AG04450 (cell line): ENCODE measurements around the gene EPHX1. TPM values are rescaled to one million over a fixed set of nuclear protein-coding genes. Genes with fewer than 3 reads are reported as not detected.
"Not testable (repeated sequence)": the region's sequence is repeated elsewhere in the genome, so short reads cannot be mapped to it uniquely, and the experiment has no call there.

Source experiments
- CTCF ChIA-PET: fragments of 300-600, 350-600 bp; formaldehyde crosslinking; extraction: SDS; loops from one replicate; lab custom pipeline; 2022; ENCODE audit warnings: antibody characterized with exemption, inconsistent platforms; lab: Charles Lee
- POLR2A ChIA-PET: fragments of 350-600 bp; formaldehyde crosslinking; extraction: SDS; loops from one replicate; lab custom pipeline; 2021; ENCODE audit warnings: antibody characterized with exemption, inconsistent platforms; lab: Yijun Ruan, JAX
- DNase-seq: peaks from one replicate; pipeline ENCODE4 v3.0.0-alpha.2; 2011; ENCODE audit warnings: low read depth, low spot score
- H3K27ac ChIP-seq: one replicate; pipeline ENCODE4 v1.5.1; 2012; ENCODE audit warnings: low read depth, low read length, control low read depth
- H3K27me3 ChIP-seq: one replicate; pipeline ENCODE4 v1.6.0; 2012; ENCODE audit warnings: low read length; ENCODE audit not compliant: control insufficient read depth, insufficient read depth
- H3K4me3 ChIP-seq: 2 replicates; pipeline ENCODE4 v1.5.1; 2011; ENCODE audit warnings: mild to moderate bottlenecking, low read depth, low read length, control low read depth
- H3K9me3 ChIP-seq: 2 replicates; pipeline ENCODE4 v1.5.1; 2012; ENCODE audit warnings: low read length; ENCODE audit not compliant: control insufficient read depth, insufficient read depth
- CTCF ChIP-seq: IDR thresholded peaks from 2 replicates; pipeline ENCODE4 v1.5.1; 2011; ENCODE audit warnings: low read depth, low read length, control low read depth, inconsistent platforms
- polyA minus RNA-seq: library from RNA; depleted of rRNA, polyadenylated mRNA; stranded (reverse); fragments of >200 nt; gene quantifications from 2 replicates; pipeline ENCODE4 v1.2.3, GENCODE V29; 2011; rRNA and poly(A)+ RNA removed
- polyA plus RNA-seq: library from polyadenylated mRNA; depleted of rRNA; stranded (reverse); fragments of >200 nt; gene quantifications from 2 replicates; pipeline ENCODE4 v1.2.3, GENCODE V29; 2011; rRNA removed

The EPHX1 gene
- polyA plus RNA-seq (41.3 and 48.5 TPM in 2 replicates), polyA minus RNA-seq (26.6 and 29.5 TPM in 2 replicates)

DNA sequence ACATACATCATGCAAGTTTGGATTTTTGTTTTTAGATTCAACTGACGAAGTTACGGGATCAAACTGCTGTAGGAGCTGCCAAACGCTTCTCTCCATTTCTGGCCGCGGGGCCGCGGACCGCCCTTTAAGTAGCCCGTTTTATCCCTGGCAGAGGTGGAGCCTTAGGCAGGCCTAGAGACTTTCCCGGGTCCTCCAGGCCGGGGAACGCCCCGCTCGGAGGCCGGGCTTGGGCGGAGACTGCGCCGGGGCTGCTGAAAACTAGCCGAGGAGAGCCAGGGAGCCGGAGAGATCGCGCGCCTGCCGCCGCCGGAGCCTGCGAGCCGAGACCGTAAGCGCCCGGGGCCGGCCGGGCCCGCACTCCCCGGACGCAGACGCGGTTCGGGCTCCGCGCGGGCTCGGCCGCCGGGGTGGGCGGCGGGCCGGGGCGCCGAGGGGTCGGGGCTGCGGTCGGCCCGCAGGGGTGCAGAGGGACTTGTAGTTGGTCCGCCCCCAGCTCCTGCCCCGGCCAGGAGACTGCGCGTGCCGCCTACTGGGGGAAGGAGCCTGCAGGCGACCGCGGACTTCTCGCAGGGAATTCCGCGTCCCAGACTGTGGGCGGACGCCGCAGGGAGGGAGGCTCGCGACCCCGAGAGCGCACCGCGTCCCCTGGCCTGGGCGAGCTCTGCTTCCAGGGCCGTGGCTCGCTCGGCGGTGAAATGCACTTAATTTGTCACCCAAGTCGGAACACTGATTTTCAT is at the start of gene EPHX1:
TSS of gene EPHX1 (plus strand) at position 283 of the 737 bp plus-strand sequence. CDS start 18,606 bp downstream, outside the sequence.
- H3K4me3 ChIP-seq = peak within 1 kb of the TSS; percentile 81
- TF ChIP-seq CTCF = peak; percentile 42
- no peaks in the 10 kb centered on the region for H3K27me3 ChIP-seq
- ChIA-PET POLR2A (interaction anchor here (0.6 to 1.9 kb wide), 8 partner anchors 12 to 281 kb away, joined by 3 to 6 read pairs (median 4); partner anchors contain the start of genes SRP9 and TMEM63A), CTCF (interaction anchor here (1.2 to 2.5 kb wide), 2 partner anchors 32 to 335 kb away, joined by 4 to 11 read pairs; no protein-coding TSS in a partner anchor)
- H3K9me3 ChIP-seq = no peaks in the 10 kb centered on the region; the same call in 1 of the 2 replicates
- peak; percentile 61 for DNase-seq
- peak within 1 kb of the TSS; percentile 39 for H3K27ac ChIP-seq

DNA sequence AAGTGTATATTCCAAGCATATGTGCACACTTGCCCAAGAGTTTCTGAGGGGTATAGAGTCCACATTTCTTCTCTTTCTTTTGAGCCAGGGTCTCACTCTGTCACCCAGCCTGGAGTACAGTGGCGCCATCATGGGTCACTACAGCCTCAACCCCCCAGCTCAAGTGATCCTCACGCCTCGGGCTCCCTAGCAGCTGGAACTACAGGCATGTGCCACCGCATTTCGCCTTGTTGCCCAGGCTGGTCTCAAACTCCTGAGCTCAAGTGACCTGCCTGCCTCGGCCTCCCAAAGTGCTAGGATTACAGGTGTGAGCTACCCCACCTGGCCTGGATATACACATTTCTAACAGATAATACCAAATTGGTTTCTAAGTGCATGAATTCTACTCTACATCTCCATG is 49.4 kb upstream of the EPHX1 start:
- no peak for TF ChIP-seq CTCF
- Histone ChIP-seq H3K9me3 (no peaks in the 10 kb centered on the region), H3K27me3 (no peaks in the 10 kb centered on the region), H3K27ac (no peak overlapping the region), H3K4me3 (no peak overlapping the region)
- ChIA-PET CTCF (interaction anchor here (0.6 to 1.0 kb wide), 2 partner anchors 17 to 195 kb away, joined by 3 to 6 read pairs; partner anchors contain the start of gene SRP9), POLR2A (no interaction called here)
- no peak for DNase-seq

DNA sequence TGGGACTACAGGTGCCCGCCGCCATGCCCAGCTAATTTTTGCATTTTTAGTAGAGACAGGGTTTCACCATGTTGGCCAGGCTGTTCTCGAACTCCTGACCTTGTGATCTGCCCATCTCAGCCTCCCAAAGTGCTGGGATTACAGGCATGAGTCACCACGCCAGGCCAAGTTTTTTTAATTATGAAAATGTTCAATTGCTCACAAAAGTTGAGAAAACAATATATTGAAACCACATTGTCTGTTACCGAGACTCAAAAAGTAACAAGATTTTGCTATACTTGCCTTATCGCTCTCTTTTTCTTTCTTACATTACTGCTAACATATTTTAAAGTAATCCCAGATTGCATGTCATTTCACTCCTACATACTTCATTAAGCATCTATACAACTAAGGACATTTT is 48.5 kb upstream of the EPHX1 start:
- H3K9me3 ChIP-seq, POLR2A ChIA-PET, H3K27ac ChIP-seq, H3K4me3 ChIP-seq, DNase-seq, H3K27me3 ChIP-seq: not testable (repeated sequence)
- CTCF ChIA-PET = interaction anchor here (1.0 kb wide), 1 partner anchor 16 kb away, joined by 6 read pairs; the partner anchor contains the start of gene SRP9

DNA sequence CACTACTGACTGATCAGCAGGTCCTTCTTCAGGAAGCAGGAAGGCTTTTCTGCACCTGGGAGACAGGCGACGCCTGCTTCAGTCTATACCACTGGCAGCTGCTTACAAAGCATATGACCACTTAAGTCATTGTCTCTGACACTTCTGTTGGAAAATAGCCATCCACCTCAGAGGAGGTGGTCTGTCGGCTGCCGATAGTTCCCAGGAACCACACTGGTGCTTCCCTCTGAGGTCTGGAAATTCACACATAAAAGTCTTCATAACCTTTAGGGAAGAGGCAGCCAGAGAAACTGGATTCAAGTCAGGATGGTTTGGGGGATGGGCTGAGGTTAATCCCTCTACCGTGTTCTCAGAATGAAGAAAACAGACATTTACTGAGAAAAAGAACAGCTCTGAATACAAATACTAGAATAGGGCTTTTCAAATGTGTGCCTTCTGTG is 47.9 kb upstream of the EPHX1 start:
- POLR2A ChIA-PET = interaction anchor here (0.6 to 1.3 kb wide), 2 partner anchors 16 to 312 kb away, joined by 3 to 4 read pairs; partner anchors contain the start of gene SRP9
- Histone ChIP-seq H3K27me3 (no peaks in the 10 kb centered on the region), H3K27ac (no peak overlapping the region), H3K4me3 (no peak overlapping the region), H3K9me3 (no peaks in the 10 kb centered on the region)
- TF ChIP-seq CTCF = no peak
- CTCF ChIA-PET = interaction anchor here (0.5 to 0.7 kb wide), 2 partner anchors 100 to 207 kb away, joined by 3 read pairs; no protein-coding TSS in a partner anchor
- DNase-seq = no peak

GRCh38 chr1:225762444-225762843 is 47.5 kb upstream of the EPHX1 start:
- no peak for TF ChIP-seq CTCF
- no peak for DNase-seq
- POLR2A ChIA-PET = interaction anchor here (0.6 to 2.4 kb wide), 3 partner anchors 15 to 312 kb away, joined by 3 to 11 read pairs (median 4); partner anchors contain the start of gene SRP9
- Histone ChIP-seq H3K4me3 (no peak overlapping the region), H3K27ac (peak overlapping the region; percentile 25), H3K27me3 (no peaks in the 10 kb centered on the region), H3K9me3 (no peaks in the 10 kb centered on the region)
- CTCF ChIA-PET = interaction anchor here (0.5 to 2.2 kb wide), 3 partner anchors 10 to 207 kb away, joined by 3 to 14 read pairs (median 3); no protein-coding TSS in a partner anchor
